ENCODE measurements around the gene NCOA7.

Gene NCOA7

GRCh38 chr6:125886021-125886420, 95.3 kb downstream of the NCOA7 start:
- Histone ChIP-seq H3K4me2 (ENCODE audit: insufficient read depth, low read length) (no peak overlapping the region), H3K27me3 (ENCODE audit: insufficient read depth, low read length, poor library complexity) (no peaks in the 10 kb centered on the region), H3K4me1 (ENCODE audit: insufficient read depth, low read length) (no peaks in the 10 kb centered on the region), H3K27ac (ENCODE audit: low read length) (no peak overlapping the region), H3K79me2 (ENCODE audit: insufficient read depth, low read length) (no peaks in the 10 kb centered on the region), H3K4me3 (ENCODE audit: low read depth in 1 of 2, low read length in 2 of 2) (no peak overlapping the region), H4K20me1 (ENCODE audit: insufficient read depth, low read length) (no peaks in the 10 kb centered on the region), H3K9me3 (ENCODE audit: insufficient read depth, low read length, severe bottlenecking) (no peaks in the 10 kb centered on the region), H3K9ac (ENCODE audit: low read depth, low read length) (no peak overlapping the region), H3K36me3 (ENCODE audit: insufficient read depth, low read length) (peaks cover 70% of the 10 kb centered on the region), H2AFZ (ENCODE audit: low read depth, low read length) (no peak overlapping the region)
- no peak for ATAC-seq (ENCODE audit: insufficient read depth, low read depth)
- TF ChIP-seq EZH2 (IDR thresholded peaks at IDR 0.05; ENCODE audit: borderline replicate concordance, low read depth, low read length, severe bottlenecking) (no peak), CTCF (IDR thresholded peaks at IDR 0.05; ENCODE audit: borderline replicate concordance, extremely low read depth, low read length, poor library complexity, severe bottlenecking) (no peak)
- DNase-seq = no peak

- Histone ChIP-seq H3K4me1 (ENCODE audit: insufficient read depth, low read length) (no peaks in the 10 kb centered on the region), H3K9ac (ENCODE audit: low read depth, low read length) (no peak overlapping the region), H3K4me2 (ENCODE audit: insufficient read depth, low read length) (no peak overlapping the region), H2AFZ (ENCODE audit: low read depth, low read length) (no peak overlapping the region), H3K36me3 (ENCODE audit: insufficient read depth, low read length) (peaks cover 61% of the 10 kb centered on the region), H3K27me3 (ENCODE audit: insufficient read depth, low read length, poor library complexity) (no peaks in the 10 kb centered on the region), H3K79me2 (ENCODE audit: insufficient read depth, low read length) (no peaks in the 10 kb centered on the region), H4K20me1 (ENCODE audit: insufficient read depth, low read length) (no peaks in the 10 kb centered on the region), H3K9me3 (ENCODE audit: insufficient read depth, low read length, severe bottlenecking) (no peaks in the 10 kb centered on the region), H3K27ac (ENCODE audit: low read length) (no peak overlapping the region), H3K4me3 (ENCODE audit: low read depth in 1 of 2, low read length in 2 of 2) (no peak overlapping the region)
- TF ChIP-seq EZH2 (IDR thresholded peaks at IDR 0.05; ENCODE audit: borderline replicate concordance, low read depth, low read length, severe bottlenecking) = no peak
- TF ChIP-seq CTCF (IDR thresholded peaks at IDR 0.05; ENCODE audit: borderline replicate concordance, extremely low read depth, low read length, poor library complexity, severe bottlenecking) = no peak
- ATAC-seq (ENCODE audit: insufficient read depth, low read depth) (no peak), DNase-seq (no peak)
Measured at GRCh38 chr6:125886914-125887313, 96.2 kb downstream of the NCOA7 start.

DNA sequence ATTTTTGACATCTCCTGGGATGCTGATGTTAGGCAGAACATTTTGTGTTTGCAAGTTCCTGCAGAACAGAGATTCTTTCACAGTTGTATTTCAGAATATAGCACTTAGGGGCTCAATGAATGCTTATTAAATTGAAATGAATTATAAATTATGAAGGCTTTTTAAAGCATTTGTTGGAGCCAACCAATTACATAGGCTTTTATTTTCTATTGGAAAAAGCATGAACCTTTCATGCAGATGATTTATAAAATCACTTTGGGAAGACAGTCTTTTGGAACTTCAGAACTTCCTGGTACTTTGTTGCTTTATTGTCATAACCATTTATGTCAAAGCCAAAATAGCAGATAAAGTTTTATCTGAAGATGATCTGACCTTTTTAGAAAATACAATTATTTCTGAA, 96.6 kb downstream of the NCOA7 start:
- Histone ChIP-seq H4K20me1 (ENCODE audit: insufficient read depth, low read length) (no peaks in the 10 kb centered on the region), H3K79me2 (ENCODE audit: insufficient read depth, low read length) (no peaks in the 10 kb centered on the region), H3K9ac (ENCODE audit: low read depth, low read length) (no peak overlapping the region), H3K36me3 (ENCODE audit: insufficient read depth, low read length) (peaks cover 56% of the 10 kb centered on the region), H3K27me3 (ENCODE audit: insufficient read depth, low read length, poor library complexity) (no peaks in the 10 kb centered on the region), H3K27ac (ENCODE audit: low read length) (no peak overlapping the region), H3K9me3 (ENCODE audit: insufficient read depth, low read length, severe bottlenecking) (no peaks in the 10 kb centered on the region), H3K4me1 (ENCODE audit: insufficient read depth, low read length) (no peaks in the 10 kb centered on the region), H2AFZ (ENCODE audit: low read depth, low read length) (no peak overlapping the region), H3K4me2 (ENCODE audit: insufficient read depth, low read length) (no peak overlapping the region), H3K4me3 (ENCODE audit: low read depth in 1 of 2, low read length in 2 of 2) (no peak overlapping the region)
- no peak for ATAC-seq (ENCODE audit: insufficient read depth, low read depth)
- TF ChIP-seq EZH2 (IDR thresholded peaks at IDR 0.05; ENCODE audit: borderline replicate concordance, low read depth, low read length, severe bottlenecking) (no peak), CTCF (IDR thresholded peaks at IDR 0.05; ENCODE audit: borderline replicate concordance, extremely low read depth, low read length, poor library complexity, severe bottlenecking) (no peak)
- no peak for DNase-seq

Measured in DND-41 (cell line).